Measurements from ENCODE around the gene DPPA3. TPM values are rescaled to one million over a fixed set of nuclear protein-coding genes. Genes with fewer than 3 reads are reported as not detected.
"Not testable (repeated sequence)": the region's sequence is repeated elsewhere in the genome, so short reads cannot be mapped to it uniquely, and the experiment has no call there.

The DPPA3 gene
- total RNA-seq, 2 donors from 2014 or later, result not detected

- ATAC-seq (ENCODE audit: insufficient number of reproducible peaks, low FRiP score, low read depth), result no peak
- TF ChIP-seq CTCF (IDR thresholded peaks at IDR 0.05), result no peak
- no peaks in the 10 kb centered on the region for H3K4me1 ChIP-seq (ENCODE audit: control insufficient read depth in 1 of 2, low read depth in 2 of 2)
These were observed 40.2 kb downstream of the DPPA3 start for GRCh38 chr12:7751394-7751793.

DNA sequence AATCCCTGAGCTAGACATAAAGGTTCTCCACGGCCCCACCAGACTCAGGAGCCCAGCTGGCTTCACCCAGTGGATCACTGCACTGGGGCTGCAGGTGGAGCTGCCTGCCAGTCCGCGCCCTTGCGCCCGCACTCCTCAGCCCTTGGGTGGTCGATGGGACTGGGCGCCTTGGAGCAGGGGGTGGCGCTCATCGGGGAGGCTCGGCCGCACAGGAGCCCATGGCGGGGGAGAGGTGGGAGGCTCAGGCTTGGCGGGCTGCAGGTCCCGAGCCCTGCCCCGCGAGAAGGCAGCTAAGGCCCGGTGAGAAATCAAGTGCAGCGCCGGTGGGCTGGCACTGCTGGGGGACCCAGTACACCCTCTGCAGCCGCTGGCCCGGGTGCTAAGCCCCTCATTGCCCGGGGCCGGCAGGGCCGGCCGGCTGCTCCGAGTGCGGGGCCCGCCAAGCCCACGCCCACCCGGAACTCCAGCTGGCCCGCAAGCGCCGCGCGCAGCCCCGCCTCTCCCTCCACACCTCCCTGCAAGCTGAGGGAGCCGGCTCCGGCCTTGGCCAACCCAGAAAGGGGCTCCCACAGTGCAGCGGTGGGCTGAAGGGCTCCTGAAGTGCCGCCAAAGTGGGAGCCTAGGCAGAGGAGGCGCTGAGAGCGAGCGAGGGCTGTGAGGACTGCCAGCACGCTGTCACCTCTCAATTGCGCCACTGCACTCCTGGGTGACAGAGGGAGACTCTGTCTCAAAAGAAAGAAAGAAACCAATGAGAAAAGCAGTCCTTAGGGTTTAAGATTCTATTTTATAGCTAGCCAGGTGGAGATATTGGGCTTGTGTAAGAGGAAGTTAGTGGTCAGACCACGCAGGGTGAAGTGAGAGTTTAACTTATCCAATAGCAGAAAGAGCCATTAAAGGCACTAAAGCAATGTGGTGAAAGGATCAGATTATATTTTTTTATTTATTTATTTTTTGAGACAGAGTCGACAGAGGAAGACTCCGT, 41.0 kb downstream of the DPPA3 start:
- H3K27me3 ChIP-seq (replicated peaks; ENCODE audit: insufficient read depth); ATAC-seq (ENCODE audit: insufficient number of reproducible peaks, low FRiP score, low read depth); H3K27ac ChIP-seq; H3K9me3 ChIP-seq; DNase-seq (ENCODE audit: low spot score); H3K4me1 ChIP-seq (ENCODE audit: control insufficient read depth in 1 of 2, low read depth in 2 of 2); H3K36me3 ChIP-seq; H3K4me3 ChIP-seq: not testable (repeated sequence)

More at GRCh38 chr12:7751394-7751793, 40.2 kb downstream of the DPPA3 start:
- Histone ChIP-seq H3K4me3 (no peak overlapping the region), H3K36me3 (no peaks in the 10 kb centered on the region), H3K27me3 (replicated peaks; ENCODE audit: insufficient read depth) (no peaks in the 10 kb centered on the region), H3K9me3 (no peaks in the 10 kb centered on the region), H3K27ac (no peak overlapping the region)
- no peak for DNase-seq (ENCODE audit: low spot score)

DNA sequence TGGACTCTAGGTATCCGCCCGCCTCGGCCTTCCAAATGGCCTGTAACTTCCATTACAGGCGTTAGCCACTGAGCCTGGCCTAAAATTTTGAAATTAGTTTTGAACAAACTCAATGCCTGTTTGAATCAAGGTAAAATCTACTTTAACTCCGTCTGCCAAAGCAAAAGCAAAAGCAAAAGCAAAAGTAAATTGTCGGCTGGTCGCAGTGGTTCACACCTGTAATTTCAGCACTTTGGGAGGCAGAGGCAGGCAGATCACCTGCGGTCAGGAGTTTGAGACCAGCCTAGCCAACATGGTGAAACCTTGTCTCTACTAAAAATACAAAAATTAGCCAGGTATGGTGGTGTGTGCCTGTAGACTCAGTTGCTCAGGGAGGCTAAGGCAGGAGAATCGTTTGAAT, 44.4 kb downstream of the DPPA3 start:
- not testable (repeated sequence) for H3K36me3 ChIP-seq; H3K4me1 ChIP-seq (ENCODE audit: control insufficient read depth in 1 of 2, low read depth in 2 of 2); DNase-seq (ENCODE audit: low spot score); H3K9me3 ChIP-seq; ATAC-seq (ENCODE audit: insufficient number of reproducible peaks, low FRiP score, low read depth); H3K27me3 ChIP-seq (replicated peaks; ENCODE audit: insufficient read depth); H3K4me3 ChIP-seq; H3K27ac ChIP-seq

- no peaks in the 10 kb centered on the region for H3K9me3 ChIP-seq
- H3K27ac ChIP-seq, result no peak overlapping the region
- no peak for ATAC-seq (ENCODE audit: insufficient number of reproducible peaks, low FRiP score, low read depth)
- DNase-seq (ENCODE audit: low spot score), result no peak
- H3K27me3 ChIP-seq (replicated peaks; ENCODE audit: insufficient read depth), result no peaks in the 10 kb centered on the region
- no peaks in the 10 kb centered on the region for H3K36me3 ChIP-seq
- H3K4me1 ChIP-seq (ENCODE audit: control insufficient read depth in 1 of 2, low read depth in 2 of 2), result no peaks in the 10 kb centered on the region
- TF ChIP-seq CTCF (IDR thresholded peaks at IDR 0.05), result no peak
- H3K4me3 ChIP-seq, result no peak overlapping the region
These were observed 45.8 kb downstream of the DPPA3 start for GRCh38 chr12:7756993-7757392.

GRCh38 chr12:7758766-7759140, 47.5 kb downstream of the DPPA3 start:
- no peak overlapping the region for H3K27ac ChIP-seq
- DNase-seq (ENCODE audit: low spot score) (no peak), ATAC-seq (ENCODE audit: insufficient number of reproducible peaks, low FRiP score, low read depth) (no peak)
- H3K9me3 ChIP-seq, result no peaks in the 10 kb centered on the region
- no peak for TF ChIP-seq CTCF (IDR thresholded peaks at IDR 0.05)
- no peaks in the 10 kb centered on the region for H3K4me1 ChIP-seq (ENCODE audit: control insufficient read depth in 1 of 2, low read depth in 2 of 2)
- no peaks in the 10 kb centered on the region for H3K36me3 ChIP-seq
- H3K27me3 ChIP-seq (replicated peaks; ENCODE audit: insufficient read depth), result no peaks in the 10 kb centered on the region
- H3K4me3 ChIP-seq, result no peak overlapping the region

Other genes with a start within 250 kb of the DPPA3 start
- gene CD163, start 207.7 kb upstream of the DPPA3 start, total RNA-seq, result 100 to 1,000 TPM; 341 to 464 TPM
- not detected for gene APOBEC1, start 45.5 kb upstream of the DPPA3 start, total RNA-seq
- gene GDF3, start 15.7 kb upstream of the DPPA3 start, total RNA-seq, result not detected
- not detected for gene CLEC4C, start 35.9 kb downstream of the DPPA3 start, total RNA-seq
- gene NANOGNB, start 53.8 kb downstream of the DPPA3 start, total RNA-seq, result not detected
- under 1 TPM; 0.27 to 0.35 TPM for gene NANOG, start 78.0 kb downstream of the DPPA3 start, total RNA-seq
- not detected for gene SLC2A14, start 161.5 kb downstream of the DPPA3 start, total RNA-seq
- 100 to 1,000 TPM in 1 of 2 donors, 10 to 100 TPM in 1; 47.7 to 136 TPM for gene SLC2A3, start 224.8 kb downstream of the DPPA3 start, total RNA-seq